Measurements from ENCODE around the gene SLF2. TPM values are rescaled to one million over a fixed set of nuclear protein-coding genes. Genes with fewer than 3 reads are reported as not detected.

The SLF2 gene
- total and polyA plus RNA-seq, 11 donors, result 7.5 to 26.9 (median 16.2) TPM

DNA sequence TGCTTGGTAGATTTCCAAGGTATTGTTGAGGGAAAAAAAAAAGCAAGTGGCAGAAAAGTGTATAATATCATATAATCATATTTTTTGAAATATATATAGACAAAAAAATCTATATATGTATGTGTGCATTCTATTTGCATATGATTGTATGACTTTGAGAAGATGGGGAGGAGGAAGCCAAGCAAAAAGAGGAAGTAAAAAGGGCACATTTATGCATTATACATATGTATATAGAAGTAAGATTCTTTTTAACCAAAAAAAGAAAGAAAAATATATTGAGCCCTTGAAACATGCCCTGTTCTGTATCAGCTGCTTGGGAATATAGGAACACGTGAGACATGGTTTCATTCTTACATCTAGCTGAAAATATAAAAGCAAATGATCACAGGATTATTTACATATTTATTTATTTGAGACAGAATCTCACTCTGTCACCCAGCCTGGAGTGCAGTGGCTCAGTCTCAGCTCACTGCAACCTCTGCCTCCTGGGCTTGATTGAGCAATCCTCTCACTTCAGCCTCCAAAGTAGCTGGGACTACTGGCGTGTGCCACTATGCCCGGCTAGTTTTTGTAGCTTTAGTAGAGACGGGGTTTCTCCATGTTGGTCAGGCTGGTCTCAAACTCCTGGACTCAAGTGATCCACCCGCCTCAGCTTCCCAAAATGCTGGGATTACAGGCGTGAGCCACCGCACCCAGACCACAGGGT is 18.0 kb upstream of the SLF2 start:
- no peak overlapping the region for H3K27ac ChIP-seq
- H3K36me3 ChIP-seq, result no peaks in the 10 kb centered on the region
- H3K4me1 ChIP-seq, result peaks cover 0 to 4% (median 0%) of the 10 kb centered on the region in 12 donors
- DNase-seq (no peak), ATAC-seq (no peak)
- WGBS, 4 donors, result 78 to 91% (median 81%) methylated on average over 7 of the region's 7 CpGs
- intact Hi-C loops (cut with DNase I), result no loop called here
- peaks cover 0 to 41% (median 8%) of the 10 kb centered on the region in 9 donors for H3K27me3 ChIP-seq
- H3K9me3 ChIP-seq, result no peaks in the 10 kb centered on the region
- TF ChIP-seq, protein P1, sequence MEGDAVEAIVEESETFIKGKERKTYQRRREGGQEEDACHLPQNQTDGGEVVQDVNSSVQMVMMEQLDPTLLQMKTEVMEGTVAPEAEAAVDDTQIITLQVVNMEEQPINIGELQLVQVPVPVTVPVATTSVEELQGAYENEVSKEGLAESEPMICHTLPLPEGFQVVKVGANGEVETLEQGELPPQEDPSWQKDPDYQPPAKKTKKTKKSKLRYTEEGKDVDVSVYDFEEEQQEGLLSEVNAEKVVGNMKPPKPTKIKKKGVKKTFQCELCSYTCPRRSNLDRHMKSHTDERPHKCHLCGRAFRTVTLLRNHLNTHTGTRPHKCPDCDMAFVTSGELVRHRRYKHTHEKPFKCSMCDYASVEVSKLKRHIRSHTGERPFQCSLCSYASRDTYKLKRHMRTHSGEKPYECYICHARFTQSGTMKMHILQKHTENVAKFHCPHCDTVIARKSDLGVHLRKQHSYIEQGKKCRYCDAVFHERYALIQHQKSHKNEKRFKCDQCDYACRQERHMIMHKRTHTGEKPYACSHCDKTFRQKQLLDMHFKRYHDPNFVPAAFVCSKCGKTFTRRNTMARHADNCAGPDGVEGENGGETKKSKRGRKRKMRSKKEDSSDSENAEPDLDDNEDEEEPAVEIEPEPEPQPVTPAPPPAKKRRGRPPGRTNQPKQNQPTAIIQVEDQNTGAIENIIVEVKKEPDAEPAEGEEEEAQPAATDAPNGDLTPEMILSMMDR (IDR thresholded peaks at IDR 0.05), result no peak
- no peak for TF ChIP-seq POLR2A (IDR thresholded peaks at IDR 0.05)
- no peak overlapping the region for H3K4me3 ChIP-seq

DNA sequence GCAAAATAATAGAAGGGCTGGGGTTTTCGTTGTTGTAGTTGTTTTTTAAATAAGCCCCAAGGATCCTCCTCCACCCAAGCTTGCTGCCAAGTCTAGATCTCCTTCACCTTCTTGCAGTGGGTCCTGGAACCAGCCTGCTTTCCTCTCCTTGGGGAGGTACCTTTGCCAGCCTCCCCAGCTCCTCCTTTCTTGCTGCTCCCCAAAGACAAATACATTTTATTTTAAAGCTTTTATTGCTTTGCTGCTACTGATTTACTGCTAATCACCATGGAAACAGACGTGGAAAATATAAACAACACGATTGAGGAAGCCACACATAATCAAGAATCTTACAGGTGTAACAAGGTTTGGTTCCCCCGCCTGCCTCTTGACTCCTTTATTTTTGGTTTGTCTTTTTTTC is 17.4 kb upstream of the SLF2 start:
- Histone ChIP-seq H3K4me1 (peaks cover 0 to 4% (median 0%) of the 10 kb centered on the region in 12 donors), H3K27ac (no peak overlapping the region), H3K9me3 (no peaks in the 10 kb centered on the region), H3K36me3 (no peaks in the 10 kb centered on the region), H3K4me3 (no peak overlapping the region), H3K27me3 (peaks cover 0 to 41% (median 8%) of the 10 kb centered on the region in 9 donors)
- DNase-seq (no peak), ATAC-seq (no peak)
- intact Hi-C loops (cut with DNase I), result no loop called here
- WGBS, 4 donors, result 55 to 60% (median 59%) methylated on average over 4 of the region's 4 CpGs
- TF ChIP-seq, protein P1 (IDR thresholded peaks at IDR 0.05), result no peak
- TF ChIP-seq POLR2A (IDR thresholded peaks at IDR 0.05), result no peak

DNA sequence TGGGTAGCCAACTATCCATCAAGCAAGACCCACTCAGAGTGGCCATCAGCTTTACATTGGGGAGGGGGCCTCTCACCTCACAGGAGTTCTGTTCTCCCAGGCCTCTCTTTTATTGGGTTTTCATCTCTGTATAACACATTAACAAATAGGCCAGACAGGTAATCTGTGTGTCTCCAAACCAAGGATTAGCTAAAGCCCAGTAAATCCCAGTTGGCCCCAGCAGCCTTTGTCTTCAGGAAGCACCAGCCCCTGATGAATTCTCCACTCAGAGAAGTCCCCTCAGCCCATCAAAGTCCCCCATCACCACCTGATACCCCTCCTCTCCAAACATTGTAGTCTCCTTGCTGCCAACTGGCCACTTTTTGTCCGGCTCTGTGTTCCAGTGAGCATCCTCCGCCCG is 16.9 kb upstream of the SLF2 start:
- intact Hi-C loops (cut with DNase I), result no loop called here
- H3K4me1 ChIP-seq, result peaks cover 0 to 4% (median 0%) of the 10 kb centered on the region in 12 donors
- H3K27ac ChIP-seq, result no peak overlapping the region
- no peaks in the 10 kb centered on the region for H3K9me3 ChIP-seq
- no peak overlapping the region for H3K4me3 ChIP-seq
- H3K36me3 ChIP-seq, result no peaks in the 10 kb centered on the region
- ATAC-seq (no peak), DNase-seq (no peak)
- TF ChIP-seq, protein P1 (IDR thresholded peaks at IDR 0.05), result no peak
- no peak for TF ChIP-seq POLR2A (IDR thresholded peaks at IDR 0.05)
- peaks cover 0 to 43% (median 8%) of the 10 kb centered on the region in 9 donors for H3K27me3 ChIP-seq
- 90 to 97% (median 92%) methylated on average over 3 of the region's 3 CpGs for WGBS, 4 donors

DNA sequence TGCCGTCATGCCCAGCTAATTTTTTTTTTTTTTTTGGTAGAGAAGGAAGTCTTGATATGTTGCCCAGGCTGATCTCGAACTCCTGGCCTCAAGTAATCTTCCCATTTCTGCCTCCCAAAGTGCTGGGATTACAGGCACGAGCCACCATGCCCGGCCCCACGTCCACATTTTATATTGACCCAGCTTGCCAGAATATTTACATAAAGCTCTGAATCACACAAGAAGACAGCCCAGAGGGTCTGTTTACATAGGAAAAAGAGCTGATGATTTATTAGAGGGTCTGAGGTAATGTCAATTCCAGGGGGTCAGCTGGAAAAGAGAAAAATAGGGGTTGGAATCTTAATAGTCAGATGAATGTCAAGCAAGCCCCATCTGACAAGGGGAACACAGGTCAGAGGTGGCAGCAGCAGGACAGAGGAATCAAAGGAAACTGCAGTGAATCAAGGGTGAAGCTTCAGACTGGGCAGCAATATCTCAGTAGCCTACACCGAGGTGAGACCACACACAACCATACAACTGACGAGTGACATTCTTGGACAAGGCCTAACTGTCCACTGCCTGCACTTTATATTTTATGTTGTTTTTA is 15.8 kb upstream of the SLF2 start:
- ATAC-seq, result no peak
- WGBS, 4 donors, result 74 to 77% (median 74%) methylated on average over 7 of the region's 7 CpGs
- intact Hi-C loops (cut with DNase I), result no loop called here
- Histone ChIP-seq H3K27me3 (peaks cover 0 to 42% (median 7%) of the 10 kb centered on the region in 9 donors), H3K27ac (no peak overlapping the region), H3K9me3 (no peaks in the 10 kb centered on the region), H3K36me3 (no peaks in the 10 kb centered on the region), H3K4me3 (no peak overlapping the region), H3K4me1 (peaks cover 0 to 3% (median 0%) of the 10 kb centered on the region in 12 donors)
- no peak for DNase-seq
- TF ChIP-seq POLR2A (IDR thresholded peaks at IDR 0.05), result no peak
- TF ChIP-seq, protein P1 (IDR thresholded peaks at IDR 0.05), result no peak
